ENCODE measurements around the gene HMG20A.

Gene HMG20A

GRCh38 chr15:77519540-77519939 lies 98.9 kb downstream of the HMG20A start:
- DNase-seq (ENCODE audit: low read depth) = no peak
- H3K4me3 ChIP-seq (ENCODE audit: low read depth, low read length) = no peak overlapping the region
- TF ChIP-seq CTCF (IDR thresholded peaks at IDR 0.05; ENCODE audit: insufficient read depth, low read depth, low read length, missing control alignments) = no peak

GRCh38 chr15:77521206-77521605 lies 100.5 kb downstream of the HMG20A start:
- no peak overlapping the region for H3K4me3 ChIP-seq (ENCODE audit: low read depth, low read length)
- DNase-seq (ENCODE audit: low read depth) = no peak
- no peak for TF ChIP-seq CTCF (IDR thresholded peaks at IDR 0.05; ENCODE audit: insufficient read depth, low read depth, low read length, missing control alignments)

GRCh38 chr15:77525400-77525811 lies 104.7 kb downstream of the HMG20A start:
- H3K4me3 ChIP-seq (ENCODE audit: low read depth, low read length) = no peak overlapping the region
- no peak for DNase-seq (ENCODE audit: low read depth)
- no peak for TF ChIP-seq CTCF (IDR thresholded peaks at IDR 0.05; ENCODE audit: insufficient read depth, low read depth, low read length, missing control alignments)

GRCh38 chr15:77525907-77526594 lies 105.4 kb downstream of the HMG20A start:
- H3K4me3 ChIP-seq (ENCODE audit: low read depth, low read length) = no peak overlapping the region
- TF ChIP-seq CTCF (IDR thresholded peaks at IDR 0.05; ENCODE audit: insufficient read depth, low read depth, low read length, missing control alignments) = no peak
- no peak for DNase-seq (ENCODE audit: low read depth)

GRCh38 chr15:77526595-77527163 lies 106.0 kb downstream of the HMG20A start:
- no peak for TF ChIP-seq CTCF (IDR thresholded peaks at IDR 0.05; ENCODE audit: insufficient read depth, low read depth, low read length, missing control alignments)
- no peak overlapping the region for H3K4me3 ChIP-seq (ENCODE audit: low read depth, low read length)
- DNase-seq (ENCODE audit: low read depth) = no peak

- no peak for DNase-seq (ENCODE audit: low read depth)
- TF ChIP-seq CTCF (IDR thresholded peaks at IDR 0.05; ENCODE audit: insufficient read depth, low read depth, low read length, missing control alignments) = no peak
- H3K4me3 ChIP-seq (ENCODE audit: low read depth, low read length) = no peak overlapping the region
These were observed 106.6 kb downstream of the HMG20A start for GRCh38 chr15:77527164-77527778.
